ENCODE measurements around the gene POU6F2.

Gene POU6F2

GRCh38 chr7:39509912-39510311 lies 532.2 kb downstream of the POU6F2 start:
- no peak for DNase-seq (ENCODE audit: low spot score)

- no peak for DNase-seq (ENCODE audit: low spot score)
These were observed 533.2 kb downstream of the POU6F2 start for GRCh38 chr7:39510864-39511354.

GRCh38 chr7:39515534-39516228 lies 538.0 kb downstream of the POU6F2 start:
- DNase-seq (ENCODE audit: low spot score), result no peak

GRCh38 chr7:39516498-39516897 lies 538.8 kb downstream of the POU6F2 start:
- no peak for DNase-seq (ENCODE audit: low spot score)

GRCh38 chr7:39517240-39517639 lies 539.5 kb downstream of the POU6F2 start:
- DNase-seq (ENCODE audit: low spot score), result no peak
